SK-N-SH (cell line): Measurements from ENCODE around the gene LRRC26.

Experiments used
- CTCF ChIP-seq: fragments of 200-600 bp; sonication (generic); IDR thresholded peaks from 2 replicates; pipeline ENCODE4 v1.6.1; 2017; ENCODE audit warnings: antibody characterized with exemption, mild to moderate bottlenecking, moderate library complexity
- EP300 ChIP-seq, 2 experiments: IDR thresholded peaks; 2 replicates each; pipeline versions ENCODE4 v1.4.0 to v1.6.1; 2012; ENCODE audit warnings: borderline replicate concordance in 1 of 2, low read depth in 1 of 2, low read length in 1 of 2
- NFIC ChIP-seq: IDR thresholded peaks from 2 replicates; pipeline ENCODE4 v1.4.0; 2012; ENCODE audit warnings: borderline replicate concordance
- RXRA ChIP-seq: IDR thresholded peaks from 2 replicates; pipeline ENCODE4 v1.4.0; 2012; ENCODE audit warnings: low read depth, mild to moderate bottlenecking, borderline replicate concordance

GRCh38 chr9:137188086-137188489 is 18.2 kb upstream of the LRRC26 start:
- TF ChIP-seq RXRA, result no peak
- no peak for TF ChIP-seq CTCF
- TF ChIP-seq EP300 (IDR thresholded peaks at IDR 0.05; ENCODE audit: borderline replicate concordance in 1 of 2, low read depth in 1 of 2, low read length in 1 of 2), result no peak
- no peak for TF ChIP-seq NFIC
